NCI-H460 (cell line): ENCODE results near the gene HADHA. TPM values are rescaled to one million over a fixed set of nuclear protein-coding genes. Genes with fewer than 3 reads are reported as not detected.

Experiments
- DNase-seq: peaks from one replicate; pipeline ENCODE4 v3.0.0-alpha.2; 2016; ENCODE audit warnings: low read depth; ENCODE audit errors: extremely low read depth
- total RNA-seq: library from RNA; depleted of rRNA; stranded (reverse); fragments of >200 nt; shearing (Covaris generic); gene quantifications from 2 replicates; pipeline ENCODE4 v1.2.3, GENCODE V29; 2014

HADHA gene
- total RNA-seq, 1 experiment from 2014 or later = 160 TPM

DNA sequence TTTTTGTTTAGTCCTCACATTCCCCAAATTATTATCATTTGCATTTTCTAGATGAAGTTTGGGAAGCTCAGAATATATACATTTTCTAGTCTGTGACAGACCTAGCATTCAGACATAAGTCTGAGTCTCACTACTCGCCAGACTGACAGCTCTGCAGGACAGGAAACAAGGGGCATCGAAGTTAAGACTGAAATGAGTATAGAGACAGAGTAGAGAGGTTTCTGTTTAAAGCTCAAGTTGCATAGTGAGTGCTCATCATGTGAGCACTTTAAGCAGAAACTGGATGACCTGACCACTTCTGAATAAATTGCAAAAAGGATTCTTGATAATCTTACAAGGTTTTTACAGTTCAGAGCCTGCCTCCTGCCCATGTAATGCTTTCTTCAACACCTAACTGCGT, 1.4 kb upstream of the HADHA start:
- no peak for DNase-seq

DNA sequence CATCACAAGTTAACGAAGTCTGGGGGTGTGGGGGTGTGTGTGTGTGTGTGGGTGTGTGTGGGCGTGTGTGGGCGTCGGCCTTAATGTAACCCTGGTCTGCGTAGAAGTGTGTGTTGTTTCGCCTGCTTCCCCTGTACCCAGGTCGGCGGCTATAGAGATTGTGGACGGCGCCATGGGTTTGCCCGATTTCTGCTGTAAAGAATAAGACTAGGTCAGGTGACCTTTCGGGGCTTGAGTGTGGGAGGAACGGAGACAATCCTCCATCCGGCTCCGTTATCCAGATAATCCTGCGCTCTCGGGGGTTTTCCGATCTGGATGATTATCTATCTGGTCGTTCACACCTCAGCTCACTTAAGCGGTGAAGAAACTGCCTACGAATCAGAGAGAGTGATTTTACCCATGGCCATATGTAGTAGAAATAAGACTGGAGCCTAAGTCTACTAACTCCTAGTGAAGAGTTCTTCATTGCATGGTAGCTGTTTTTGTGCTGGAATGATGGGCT, 850 bp upstream of the HADHA start:
- DNase-seq = no peak

GRCh38 chr2:26243470-26244308, 743 bp downstream of the HADHA start:
- no peak for DNase-seq

DNA sequence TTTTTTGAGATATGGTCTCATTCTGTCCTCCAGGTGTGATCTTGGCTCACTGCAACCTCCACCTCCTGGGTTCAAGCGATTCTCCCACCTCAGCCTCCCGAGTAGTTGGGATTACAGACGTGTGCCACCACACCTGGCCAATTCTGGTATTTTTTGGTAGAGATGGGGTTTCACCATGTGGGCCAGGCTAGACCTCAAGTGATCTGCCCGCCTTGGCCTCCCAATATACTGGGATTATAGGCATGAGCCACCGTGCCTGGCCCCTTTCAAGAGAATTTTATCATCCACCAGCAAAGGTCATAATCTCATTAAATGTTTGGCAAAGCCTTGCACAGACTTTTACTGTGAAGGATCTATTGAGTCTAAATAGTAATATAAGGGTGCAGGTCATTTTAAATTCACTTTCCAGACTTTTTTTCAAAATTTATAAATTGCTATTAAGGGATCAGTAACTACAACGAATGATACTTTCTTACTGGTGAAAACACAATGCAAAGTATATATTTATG, 2.5 kb downstream of the HADHA start:
- DNase-seq = no peak

DNA sequence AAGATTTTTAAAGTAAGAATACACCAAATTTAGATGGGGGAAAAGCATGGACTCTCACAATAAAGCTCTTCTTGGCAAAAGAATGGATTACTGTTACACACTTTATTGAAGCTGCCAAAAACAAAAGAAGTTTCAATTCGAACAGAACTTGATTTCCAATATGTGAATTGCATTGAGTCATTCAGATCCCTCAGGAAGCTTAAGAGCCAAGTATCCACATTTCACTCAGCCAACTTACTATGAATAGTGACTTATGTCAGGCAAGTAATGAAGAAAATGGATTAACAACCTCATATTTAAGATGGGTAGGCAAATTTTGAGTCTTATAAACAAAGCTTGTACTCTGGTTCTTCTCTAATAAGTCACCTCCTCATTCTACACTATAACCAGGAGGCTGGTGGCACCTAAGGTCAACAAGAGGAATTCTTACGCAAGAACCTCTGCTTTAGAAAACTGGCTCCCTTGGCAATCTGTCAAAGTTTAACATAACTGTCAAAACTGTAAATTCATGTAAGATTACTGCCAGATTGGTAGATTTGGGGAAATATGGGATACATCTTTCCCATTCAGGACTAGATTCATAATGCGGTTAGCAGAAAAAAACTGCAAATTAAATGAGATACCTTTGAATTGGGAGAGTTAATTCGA, 6.0 kb downstream of the HADHA start:
- no peak for DNase-seq

- no peak for DNase-seq
Measured at GRCh38 chr2:26237868-26238267, 6.6 kb downstream of the HADHA start.

DNA sequence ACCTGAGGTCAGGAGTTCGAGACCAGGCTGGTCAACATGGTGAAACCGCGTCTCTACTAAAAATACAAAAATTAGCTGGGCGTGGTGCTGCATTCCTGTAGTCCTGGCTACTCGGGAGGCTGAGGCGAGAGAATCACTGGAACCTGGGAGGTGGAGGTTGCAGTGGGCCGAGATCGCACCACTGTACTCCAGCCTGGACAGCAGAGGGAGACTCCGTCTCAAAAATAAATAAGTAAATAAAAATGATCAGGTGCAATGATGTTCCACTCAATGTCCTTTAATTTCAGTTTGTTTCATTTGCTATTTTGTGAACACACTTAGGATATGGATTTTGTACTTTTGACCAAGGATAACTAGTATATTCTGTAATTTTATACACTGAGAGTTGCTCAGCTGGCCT, 9.3 kb downstream of the HADHA start:
- no peak for DNase-seq

GRCh38 chr2:26230806-26231205, 13.6 kb downstream of the HADHA start:
- no peak for DNase-seq

- DNase-seq = no peak
Measured at GRCh38 chr2:26229595-26229994, 14.8 kb downstream of the HADHA start.

- DNase-seq = no peak
Measured at GRCh38 chr2:26224095-26224494, 20.3 kb downstream of the HADHA start.

- no peak for DNase-seq
Measured at GRCh38 chr2:26223018-26223417, 21.4 kb downstream of the HADHA start.

DNA sequence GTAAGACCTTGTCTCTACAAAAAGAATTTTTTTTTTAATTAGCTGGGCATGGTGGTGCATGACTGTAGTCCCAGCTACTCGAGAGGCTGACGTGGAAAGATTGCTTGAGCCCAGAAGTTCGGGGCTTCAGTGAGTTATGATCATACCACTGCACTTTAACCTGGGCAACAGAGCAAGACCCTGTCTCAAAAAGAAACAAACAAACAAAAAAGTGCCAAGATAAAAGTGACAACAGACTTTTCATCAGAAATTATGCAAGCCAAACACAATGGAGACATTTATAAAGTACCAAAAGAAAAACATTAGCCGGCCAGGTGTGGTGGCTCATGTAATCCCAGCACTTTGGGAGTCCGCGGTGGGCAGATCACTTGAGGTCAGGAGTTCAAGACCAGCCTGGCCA, 26.7 kb downstream of the HADHA start:
- no peak for DNase-seq

- no peak for DNase-seq
Measured at GRCh38 chr2:26216587-26216986, 27.8 kb downstream of the HADHA start.

- DNase-seq = no peak
Measured at GRCh38 chr2:26215833-26216232, 28.6 kb downstream of the HADHA start.

DNA sequence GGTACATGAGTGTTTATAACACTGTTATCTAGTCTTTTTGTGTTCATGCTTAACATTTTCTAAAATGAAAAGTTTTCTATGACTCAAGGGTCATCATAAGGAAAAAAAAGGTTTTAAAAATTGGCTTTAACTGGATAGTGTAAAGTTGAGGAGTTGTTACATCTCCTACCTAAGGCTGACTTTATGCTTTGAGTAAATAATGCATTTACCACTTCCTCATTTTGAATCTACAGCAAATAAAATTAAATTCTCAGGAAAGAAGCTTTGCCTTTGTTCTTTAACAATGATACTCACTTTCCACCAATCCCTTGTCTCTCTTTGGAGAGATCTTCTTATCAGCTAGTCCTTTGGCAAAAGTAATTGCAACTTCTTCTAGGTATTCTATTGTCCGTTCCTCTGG, 29.7 kb downstream of the HADHA start:
- DNase-seq = no peak

DNA sequence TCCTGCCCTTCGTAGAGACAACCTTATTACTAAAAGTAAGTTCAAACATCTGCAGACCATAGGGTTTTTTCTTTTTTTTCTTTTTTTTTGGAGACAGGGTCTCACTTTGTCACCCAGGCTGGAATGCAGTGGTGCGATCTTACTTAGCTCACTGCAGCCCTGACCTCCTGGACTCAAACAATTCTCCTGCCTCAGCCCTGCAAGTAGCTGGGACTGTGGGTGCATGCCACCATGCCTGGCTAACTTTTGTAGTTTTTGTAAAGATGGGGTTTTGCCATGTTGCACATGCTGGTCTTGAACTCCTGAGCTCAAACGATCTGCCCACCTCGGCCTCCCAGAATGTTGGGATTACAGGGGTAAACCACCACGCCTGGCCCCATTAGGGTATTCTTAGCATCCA, 32.4 kb downstream of the HADHA start:
- no peak for DNase-seq

DNA sequence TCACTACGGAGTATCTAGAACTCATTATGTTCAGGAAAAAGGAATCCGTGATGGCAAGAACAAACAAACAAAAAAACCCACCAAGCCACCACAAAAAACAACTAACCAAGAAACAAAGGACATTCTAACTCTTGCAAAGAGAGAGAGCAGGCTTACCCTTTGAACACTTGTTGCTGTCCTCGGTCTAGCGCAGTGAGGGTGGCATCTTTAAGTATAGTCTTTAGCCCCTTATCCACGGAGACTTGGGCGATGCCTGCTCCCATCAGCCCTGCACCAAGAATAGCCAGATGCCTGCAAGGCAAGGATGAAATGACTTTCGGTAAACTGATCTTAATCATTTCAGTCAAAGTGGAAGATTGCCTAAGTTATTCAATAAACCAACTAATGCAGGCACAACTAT, 40.5 kb downstream of the HADHA start:
- no peak for DNase-seq

DNA sequence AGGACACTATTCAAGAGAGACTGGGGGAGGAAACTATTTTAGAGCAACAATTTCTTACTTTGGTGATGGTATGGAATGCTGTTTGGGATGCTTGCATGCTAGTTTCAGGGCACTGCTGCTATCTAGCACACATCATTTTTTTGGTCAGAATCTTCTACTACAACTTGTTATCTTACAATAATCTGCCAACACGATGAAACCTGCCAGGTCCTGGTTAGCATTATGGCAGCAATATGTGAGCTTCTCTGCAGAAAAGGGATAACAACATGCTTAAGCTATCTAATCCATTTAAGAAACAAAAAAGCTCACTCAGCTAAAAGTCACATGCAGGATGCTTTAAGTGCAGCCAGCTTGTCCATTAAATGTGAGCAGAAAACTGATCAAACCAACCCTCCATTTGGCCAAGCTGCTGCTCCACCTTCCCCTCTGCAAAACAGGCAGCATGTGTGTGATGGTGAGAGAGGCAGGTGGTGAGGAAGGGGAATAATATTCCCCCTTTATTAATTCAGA, 41.4 kb downstream of the HADHA start:
- DNase-seq = no peak

DNA sequence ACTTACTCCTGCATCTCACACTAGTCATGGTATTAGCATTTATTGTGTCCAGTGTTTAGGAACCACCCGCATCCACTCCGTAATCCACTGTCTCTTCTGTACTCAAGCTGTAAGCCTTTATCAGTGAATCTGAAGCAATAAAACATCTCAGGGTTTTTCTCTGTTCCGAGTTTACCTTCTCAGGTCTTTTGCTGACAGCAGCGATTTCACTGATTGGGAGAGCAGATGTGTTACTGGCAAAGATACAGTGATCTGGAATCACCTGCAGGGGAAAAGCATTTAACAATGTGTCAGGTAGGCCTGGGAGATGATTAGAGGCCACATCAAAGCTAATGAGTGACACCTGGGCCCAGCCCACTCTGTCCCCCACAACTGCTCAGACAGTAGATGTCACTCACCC, 46.9 kb downstream of the HADHA start:
- DNase-seq = no peak

DNA sequence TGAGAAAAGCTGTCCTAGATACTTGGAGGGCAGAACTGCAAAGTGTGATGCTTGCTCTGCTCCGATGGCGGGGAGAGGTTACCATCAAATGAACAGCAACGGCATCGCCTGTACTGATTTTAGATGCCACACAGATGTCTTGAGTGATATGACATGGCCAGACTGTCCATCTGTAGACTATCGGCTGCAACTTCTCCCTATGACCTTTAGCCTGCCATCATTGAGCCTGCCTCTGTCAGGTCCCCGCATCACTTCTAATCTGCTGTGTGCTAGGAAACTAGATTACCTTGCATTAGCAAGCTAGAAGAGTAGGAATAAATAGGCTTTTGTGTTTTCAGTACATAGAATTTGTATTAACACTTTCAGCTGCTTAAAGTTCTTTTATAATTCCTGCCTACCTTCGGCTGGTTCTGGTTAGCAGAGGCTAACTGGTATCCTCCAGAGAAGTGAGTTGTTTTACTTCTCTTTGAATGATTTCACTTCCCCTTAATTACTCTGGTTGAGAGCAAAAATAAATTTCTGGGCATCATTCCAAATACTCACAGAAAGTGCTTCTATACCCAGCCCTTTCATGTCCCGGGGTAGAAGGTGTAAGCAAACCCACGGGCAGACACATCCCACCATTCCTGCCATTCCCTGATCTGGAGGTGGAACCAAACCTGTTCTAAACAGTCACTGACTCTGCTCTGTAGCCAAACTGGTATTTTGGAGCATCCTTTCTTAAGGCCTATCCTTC, 47.6 kb downstream of the HADHA start:
- no peak for DNase-seq
